ENCODE measurements around the gene CYP20A1.

GRCh38 chr2:203326356-203326755 lies 87.5 kb downstream of the CYP20A1 start:
- TF ChIP-seq CTCF (conservative IDR thresholded peaks at IDR 0.05) (no peak), ZFX (IDR thresholded peaks at IDR 0.05) (no peak)
